SK-N-SH treated with all-trans-retinoic acid at 6 μM for 48 hours (cell line): ENCODE data around the gene CACNA1A.

Experiments
- ATAC-seq: fragments of 200-7000 bp; cut with Tn5 transposase; 3 replicates; pipeline ENCODE4 v1.9.1; 2020; ENCODE audit warnings: mild to moderate bottlenecking, moderate library complexity
- ARNTL ChIP-seq: fragments of 450-650 bp; formaldehyde crosslinking; IDR thresholded peaks from 2 replicates; pipeline ENCODE4 v1.5.0; 2020; ENCODE audit warnings: low read depth, mild to moderate bottlenecking, moderate library complexity, borderline replicate concordance
- BACH2 ChIP-seq: fragments of 250-450 bp; sonication (Bioruptor Pico); IDR thresholded peaks from 2 replicates; pipeline ENCODE4 v1.9.0; 2021; ENCODE audit warnings: mild to moderate bottlenecking, borderline replicate concordance
- CSDC2 ChIP-seq: fragments of 250-450 bp; sonication (Bioruptor Pico); IDR thresholded peaks from 2 replicates; pipeline ENCODE4 v1.5.0; 2020; ENCODE audit warnings: mild to moderate bottlenecking, moderate library complexity
- ESRRG ChIP-seq: fragments of 250-450 bp; sonication (Bioruptor Pico); IDR thresholded peaks from 2 replicates; pipeline ENCODE4 v1.6.1; 2021; ENCODE audit warnings: mild to moderate bottlenecking
- GLIS3 ChIP-seq: fragments of 250-450 bp; sonication (Bioruptor Pico); IDR thresholded peaks from 2 replicates; pipeline ENCODE4 v1.5.0; 2020; ENCODE audit warnings: mild to moderate bottlenecking, moderate library complexity
- ISL1 ChIP-seq: fragments of 250-450 bp; sonication (Bioruptor Pico); IDR thresholded peaks from 2 replicates; pipeline ENCODE4 v2.1.2; 2022; ENCODE audit warnings: mild to moderate bottlenecking, moderate library complexity
- OSR1 ChIP-seq: fragments of 250-450 bp; sonication (Bioruptor Pico); IDR thresholded peaks from 2 replicates; pipeline ENCODE4 v1.8.0; 2022; ENCODE audit warnings: moderate library complexity, mild to moderate bottlenecking, inconsistent platforms
- PPARA ChIP-seq: fragments of 250-450 bp; sonication (Bioruptor Pico); IDR thresholded peaks from 2 replicates; pipeline ENCODE4 v1.5.0; 2020; ENCODE audit warnings: mild to moderate bottlenecking, borderline replicate concordance
- RARB ChIP-seq: fragments of 250-450 bp; sonication (Bioruptor Pico); IDR thresholded peaks from 2 replicates; pipeline ENCODE4 v1.8.0; 2021; ENCODE audit warnings: mild to moderate bottlenecking, moderate library complexity
- SNAI2 ChIP-seq: fragments of 250-450 bp; sonication (Bioruptor Pico); IDR thresholded peaks from 2 replicates; pipeline ENCODE4 v1.5.0; 2020; ENCODE audit warnings: mild to moderate bottlenecking, moderate library complexity
- TCF4 ChIP-seq: fragments of 250-450 bp; sonication (Bioruptor Pico); IDR thresholded peaks from 2 replicates; pipeline ENCODE4 v1.8.0; 2021; ENCODE audit warnings: mild to moderate bottlenecking, moderate library complexity, borderline replicate concordance
- TOX ChIP-seq: fragments of 250-450 bp; sonication (Bioruptor Pico); IDR thresholded peaks from 2 replicates; pipeline ENCODE4 v1.8.0; 2021; ENCODE audit warnings: mild to moderate bottlenecking, moderate library complexity, borderline replicate concordance
- ZC3H10 ChIP-seq: fragments of 250-450 bp; sonication (Bioruptor Pico); IDR thresholded peaks from 2 replicates; pipeline ENCODE4 v1.5.1; 2021; ENCODE audit warnings: mild to moderate bottlenecking, moderate library complexity
- ZFP3 ChIP-seq: fragments of 250-450 bp; sonication (Bioruptor Pico); IDR thresholded peaks from 2 replicates; pipeline ENCODE4 v1.5.0; 2020; ENCODE audit warnings: mild to moderate bottlenecking, moderate library complexity
- ZFP30 ChIP-seq: fragments of 450-650 bp; formaldehyde crosslinking; IDR thresholded peaks from 2 replicates; pipeline ENCODE4 v1.5.0; 2022; ENCODE audit warnings: mild to moderate bottlenecking, moderate library complexity
- ZNF565 ChIP-seq: fragments of 450-650 bp; formaldehyde crosslinking; conservative IDR thresholded peaks from 2 replicates; pipeline ENCODE4 v1.5.0; 2020; ENCODE audit warnings: low read depth, mild to moderate bottlenecking, moderate library complexity
- ZNF70 ChIP-seq: fragments of 450-650 bp; formaldehyde crosslinking; IDR thresholded peaks from 2 replicates; pipeline ENCODE4 v1.5.0; 2020; ENCODE audit warnings: mild to moderate bottlenecking, moderate library complexity
- ZNF8 ChIP-seq: fragments of 450-650 bp; formaldehyde crosslinking; IDR thresholded peaks from 2 replicates; pipeline ENCODE4 v1.5.0; 2020; ENCODE audit warnings: mild to moderate bottlenecking, moderate library complexity
- TF ChIP-seq, protein P1 (sequence below): fragments of 250-450 bp; sonication (Bioruptor Pico); IDR thresholded peaks from 2 replicates; pipeline ENCODE4 v1.8.0; 2021; ENCODE audit warnings: low read depth, mild to moderate bottlenecking, moderate library complexity, borderline replicate concordance
- TF ChIP-seq, protein P2 (sequence below): fragments of 250-450 bp; sonication (Bioruptor Pico); IDR thresholded peaks from 2 replicates; pipeline ENCODE4 v1.8.0; 2020; ENCODE audit warnings: mild to moderate bottlenecking, moderate library complexity, borderline replicate concordance
- TF ChIP-seq, protein P3 (sequence below): fragments of 250-450 bp; sonication (Bioruptor Pico); IDR thresholded peaks from 2 replicates; pipeline ENCODE4 v1.5.1; 2021; ENCODE audit warnings: mild to moderate bottlenecking, moderate library complexity

Gene CACNA1A

DNA sequence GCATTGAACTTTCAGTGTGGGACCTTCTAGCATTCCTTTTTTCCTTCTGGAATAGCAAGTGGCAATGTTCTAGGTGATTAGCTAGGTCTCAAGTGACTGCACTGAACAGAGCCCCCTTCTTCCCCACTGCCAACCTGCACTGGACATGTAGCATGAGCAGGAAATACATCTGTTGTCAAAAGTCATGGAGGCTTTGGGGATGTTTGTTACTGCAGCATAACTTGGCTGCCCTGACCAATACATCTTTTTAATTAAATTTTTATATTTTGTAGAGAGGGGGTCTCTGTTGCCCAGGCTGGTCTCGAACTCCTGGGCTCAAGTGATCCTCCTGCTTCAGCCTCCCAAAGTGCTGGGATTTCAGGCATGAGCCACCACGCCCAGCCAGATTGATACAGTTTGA, 163.6 kb downstream of the CACNA1A start (continued):
- no peak for TF ChIP-seq BACH2 (CRISPR knock-in tag)
- no peak for TF ChIP-seq ARNTL
- no peak for TF ChIP-seq ZFP30 (CRISPR knock-in tag)
- no peak for TF ChIP-seq RARB (CRISPR knock-in tag)
- TF ChIP-seq CSDC2: no peak
- no peak for TF ChIP-seq ZFP3
- TF ChIP-seq OSR1 (CRISPR knock-in tag): no peak
- no peak for TF ChIP-seq GLIS3 (CRISPR knock-in tag)
- TF ChIP-seq ESRRG (CRISPR knock-in tag): no peak

DNA sequence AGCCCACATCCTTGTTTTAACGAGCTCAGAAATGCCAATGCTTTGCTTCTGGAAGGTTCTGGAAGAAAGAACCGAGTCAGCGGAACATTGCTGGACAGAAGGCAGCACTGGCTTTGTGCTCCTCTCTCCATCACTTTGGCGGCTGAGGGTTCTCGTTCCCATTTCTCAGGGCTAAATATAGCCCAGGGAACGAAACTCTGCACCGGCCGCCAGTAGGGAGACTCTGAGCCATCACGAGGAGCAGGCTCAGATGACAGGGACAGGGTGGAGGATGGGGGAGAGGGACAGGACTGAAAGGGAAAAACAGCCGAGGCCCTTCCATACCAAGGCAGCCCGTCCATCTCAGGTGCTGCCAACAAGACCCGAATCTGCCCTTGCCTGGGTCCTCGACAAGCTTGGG, 166.4 kb downstream of the CACNA1A start:
- TF ChIP-seq ZFP30 (CRISPR knock-in tag) (no peak), ESRRG (CRISPR knock-in tag) (no peak), TCF4 (CRISPR knock-in tag) (no peak), ZNF70 (CRISPR knock-in tag) (no peak), SNAI2 (CRISPR knock-in tag) (no peak), RARB (CRISPR knock-in tag) (no peak), ISL1 (CRISPR knock-in tag) (no peak), ZFP3 (no peak), ARNTL (no peak), BACH2 (CRISPR knock-in tag) (no peak), PPARA (CRISPR knock-in tag) (no peak), TOX (no peak)
- TF ChIP-seq, protein P1, sequence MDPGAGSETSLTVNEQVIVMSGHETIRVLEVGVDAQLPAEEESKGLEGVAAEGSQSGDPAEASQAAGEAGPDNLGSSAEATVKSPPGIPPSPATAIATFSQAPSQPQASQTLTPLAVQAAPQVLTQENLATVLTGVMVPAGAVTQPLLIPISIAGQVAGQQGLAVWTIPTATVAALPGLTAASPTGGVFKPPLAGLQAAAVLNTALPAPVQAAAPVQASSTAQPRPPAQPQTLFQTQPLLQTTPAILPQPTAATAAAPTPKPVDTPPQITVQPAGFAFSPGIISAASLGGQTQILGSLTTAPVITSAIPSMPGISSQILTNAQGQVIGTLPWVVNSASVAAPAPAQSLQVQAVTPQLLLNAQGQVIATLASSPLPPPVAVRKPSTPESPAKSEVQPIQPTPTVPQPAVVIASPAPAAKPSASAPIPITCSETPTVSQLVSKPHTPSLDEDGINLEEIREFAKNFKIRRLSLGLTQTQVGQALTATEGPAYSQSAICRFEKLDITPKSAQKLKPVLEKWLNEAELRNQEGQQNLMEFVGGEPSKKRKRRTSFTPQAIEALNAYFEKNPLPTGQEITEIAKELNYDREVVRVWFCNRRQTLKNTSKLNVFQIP (CRISPR knock-in tag): no peak
- TF ChIP-seq, protein P2, sequence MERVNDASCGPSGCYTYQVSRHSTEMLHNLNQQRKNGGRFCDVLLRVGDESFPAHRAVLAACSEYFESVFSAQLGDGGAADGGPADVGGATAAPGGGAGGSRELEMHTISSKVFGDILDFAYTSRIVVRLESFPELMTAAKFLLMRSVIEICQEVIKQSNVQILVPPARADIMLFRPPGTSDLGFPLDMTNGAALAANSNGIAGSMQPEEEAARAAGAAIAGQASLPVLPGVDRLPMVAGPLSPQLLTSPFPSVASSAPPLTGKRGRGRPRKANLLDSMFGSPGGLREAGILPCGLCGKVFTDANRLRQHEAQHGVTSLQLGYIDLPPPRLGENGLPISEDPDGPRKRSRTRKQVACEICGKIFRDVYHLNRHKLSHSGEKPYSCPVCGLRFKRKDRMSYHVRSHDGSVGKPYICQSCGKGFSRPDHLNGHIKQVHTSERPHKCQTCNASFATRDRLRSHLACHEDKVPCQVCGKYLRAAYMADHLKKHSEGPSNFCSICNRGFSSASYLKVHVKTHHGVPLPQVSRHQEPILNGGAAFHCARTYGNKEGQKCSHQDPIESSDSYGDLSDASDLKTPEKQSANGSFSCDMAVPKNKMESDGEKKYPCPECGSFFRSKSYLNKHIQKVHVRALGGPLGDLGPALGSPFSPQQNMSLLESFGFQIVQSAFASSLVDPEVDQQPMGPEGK (CRISPR knock-in tag): no peak
- TF ChIP-seq, protein P3, sequence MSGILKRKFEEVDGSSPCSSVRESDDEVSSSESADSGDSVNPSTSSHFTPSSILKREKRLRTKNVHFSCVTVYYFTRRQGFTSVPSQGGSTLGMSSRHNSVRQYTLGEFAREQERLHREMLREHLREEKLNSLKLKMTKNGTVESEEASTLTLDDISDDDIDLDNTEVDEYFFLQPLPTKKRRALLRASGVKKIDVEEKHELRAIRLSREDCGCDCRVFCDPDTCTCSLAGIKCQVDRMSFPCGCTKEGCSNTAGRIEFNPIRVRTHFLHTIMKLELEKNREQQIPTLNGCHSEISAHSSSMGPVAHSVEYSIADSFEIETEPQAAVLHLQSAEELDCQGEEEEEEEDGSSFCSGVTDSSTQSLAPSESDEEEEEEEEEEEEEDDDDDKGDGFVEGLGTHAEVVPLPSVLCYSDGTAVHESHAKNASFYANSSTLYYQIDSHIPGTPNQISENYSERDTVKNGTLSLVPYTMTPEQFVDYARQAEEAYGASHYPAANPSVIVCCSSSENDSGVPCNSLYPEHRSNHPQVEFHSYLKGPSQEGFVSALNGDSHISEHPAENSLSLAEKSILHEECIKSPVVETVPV: no peak
- no peak for ATAC-seq

DNA sequence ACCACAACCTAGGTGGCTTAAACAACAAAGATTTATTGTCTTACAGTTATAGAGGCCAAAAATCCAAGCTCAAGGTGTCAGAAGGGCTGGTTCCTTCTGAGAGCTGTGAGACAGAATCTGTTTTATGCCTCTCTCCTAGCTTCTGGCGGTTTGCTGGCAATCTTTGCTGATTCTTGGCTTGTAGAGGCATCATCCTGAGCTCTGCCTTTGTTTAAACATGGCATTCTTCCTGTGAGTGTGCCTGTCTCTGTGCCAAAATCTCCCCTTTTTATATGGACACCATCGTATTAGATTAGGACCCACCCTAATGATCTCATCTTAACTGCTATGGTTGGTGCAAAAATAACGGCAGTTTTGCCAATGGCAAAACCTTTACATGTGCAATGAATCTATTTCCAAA, 169.1 kb downstream of the CACNA1A start:
- TF ChIP-seq ZFP3 (no peak), ZNF565 (CRISPR knock-in tag) (no peak), RARB (CRISPR knock-in tag) (no peak)
- TF ChIP-seq, protein P3: no peak
- TF ChIP-seq, all 23 proteins: peak for 0
- no peak for ATAC-seq

DNA sequence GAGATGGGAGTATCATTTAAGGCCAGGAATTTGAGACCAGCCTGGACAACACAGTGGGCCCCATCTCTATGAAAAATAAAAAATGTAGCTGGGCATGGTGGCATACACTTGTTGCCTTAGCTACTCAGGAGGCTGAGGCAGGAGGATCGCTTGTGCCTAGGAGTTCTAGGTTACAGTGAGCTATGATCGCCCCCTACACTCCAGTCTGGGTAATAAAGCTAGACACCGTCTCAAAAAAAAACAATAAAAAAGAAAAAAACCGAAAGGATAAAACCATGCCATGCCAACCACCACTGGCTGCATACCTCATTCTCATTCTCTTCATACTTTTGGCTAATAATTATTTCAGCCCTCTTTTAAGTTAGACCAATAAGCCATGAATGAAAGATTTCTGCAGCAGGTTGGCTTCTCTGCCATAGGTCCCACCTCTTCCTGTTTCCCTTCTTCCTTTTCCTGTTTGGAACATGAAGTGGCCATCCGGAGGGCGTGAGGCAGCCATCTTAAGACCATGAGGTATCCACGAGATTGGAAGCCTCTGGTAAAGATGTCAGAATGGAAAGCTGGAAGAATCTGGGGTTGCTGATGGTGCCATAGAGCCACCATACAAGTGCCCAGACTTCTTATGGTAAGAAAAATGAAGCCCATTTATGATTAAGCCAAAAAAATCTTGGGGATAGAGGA, 171.3 kb downstream of the CACNA1A start:
- TF ChIP-seq ZFP3 (no peak), ZNF565 (CRISPR knock-in tag) (no peak), ZC3H10 (CRISPR knock-in tag) (no peak), ZNF8 (CRISPR knock-in tag) (no peak)
- ATAC-seq: no peak

DNA sequence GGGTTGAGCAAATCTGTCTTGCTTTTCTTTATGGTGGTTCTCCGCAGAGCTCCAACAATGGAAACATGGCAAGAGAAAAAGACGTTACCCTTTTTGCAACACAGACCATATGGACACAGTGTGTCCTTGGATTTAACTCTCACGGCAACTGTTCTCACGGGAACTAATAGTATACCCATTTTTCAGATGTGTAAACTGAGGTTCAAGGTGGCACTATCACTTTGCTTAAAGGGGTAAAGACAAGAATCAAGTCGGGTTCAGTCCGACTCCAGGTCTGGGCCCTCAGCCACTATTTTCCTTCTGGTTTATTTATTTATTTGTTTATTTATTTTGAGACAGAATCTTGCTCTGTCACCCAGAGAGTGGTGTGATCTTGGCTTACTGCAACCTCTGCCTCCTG, 176.0 kb downstream of the CACNA1A start:
- no peak for ATAC-seq
- TF ChIP-seq ZFP3: no peak
- TF ChIP-seq, protein P3: no peak
- TF ChIP-seq ZFP30 (CRISPR knock-in tag): no peak
- no peak for TF ChIP-seq TCF4 (CRISPR knock-in tag)
- no peak for TF ChIP-seq ISL1 (CRISPR knock-in tag)
- no peak for TF ChIP-seq ZNF565 (CRISPR knock-in tag)
- no peak for TF ChIP-seq RARB (CRISPR knock-in tag)
- no peak for TF ChIP-seq TOX
- no peak for TF ChIP-seq PPARA (CRISPR knock-in tag)
- no peak for TF ChIP-seq GLIS3 (CRISPR knock-in tag)
- TF ChIP-seq, protein P2 (CRISPR knock-in tag): no peak
- no peak for TF ChIP-seq ESRRG (CRISPR knock-in tag)
- TF ChIP-seq CSDC2: no peak
- TF ChIP-seq, protein P1 (CRISPR knock-in tag): no peak
- TF ChIP-seq ARNTL: no peak
